Adipose tissue (tissue), 3 donors: Measurements from ENCODE around the gene UST. TPM values are rescaled to one million over a fixed set of nuclear protein-coding genes. Genes with fewer than 3 reads are reported as not detected.

Source experiments
- H3K27ac ChIP-seq: one replicate; pipeline ENCODE4 v1.5.1; 2013; ENCODE audit warnings: low read depth, low read length
- WGBS, 3 donors: extraction: QIAGEN DNeasy Blood & Tissue Kit; methylation state at CpG; one replicate each; pipeline ENCODE4 v1.1.7; 2013; 5-methylcytosine and 5-hydroxymethylcytosine counted together
- polyA plus RNA-seq, 3 donors: library from polyadenylated mRNA; stranded (reverse); fragments of 200-250 nt; gene quantifications; one replicate each; pipeline ENCODE4 v1.2.3, GENCODE V29; 2013
- donor health status: healthy with polysubstance abuse.
- donor health status: Bipolar disorder and iron deficiency.
- donor health status: healthy.

The UST gene
- polyA plus RNA-seq, 3 donors, result 2.4 to 17.9 (median 6.5) TPM

DNA sequence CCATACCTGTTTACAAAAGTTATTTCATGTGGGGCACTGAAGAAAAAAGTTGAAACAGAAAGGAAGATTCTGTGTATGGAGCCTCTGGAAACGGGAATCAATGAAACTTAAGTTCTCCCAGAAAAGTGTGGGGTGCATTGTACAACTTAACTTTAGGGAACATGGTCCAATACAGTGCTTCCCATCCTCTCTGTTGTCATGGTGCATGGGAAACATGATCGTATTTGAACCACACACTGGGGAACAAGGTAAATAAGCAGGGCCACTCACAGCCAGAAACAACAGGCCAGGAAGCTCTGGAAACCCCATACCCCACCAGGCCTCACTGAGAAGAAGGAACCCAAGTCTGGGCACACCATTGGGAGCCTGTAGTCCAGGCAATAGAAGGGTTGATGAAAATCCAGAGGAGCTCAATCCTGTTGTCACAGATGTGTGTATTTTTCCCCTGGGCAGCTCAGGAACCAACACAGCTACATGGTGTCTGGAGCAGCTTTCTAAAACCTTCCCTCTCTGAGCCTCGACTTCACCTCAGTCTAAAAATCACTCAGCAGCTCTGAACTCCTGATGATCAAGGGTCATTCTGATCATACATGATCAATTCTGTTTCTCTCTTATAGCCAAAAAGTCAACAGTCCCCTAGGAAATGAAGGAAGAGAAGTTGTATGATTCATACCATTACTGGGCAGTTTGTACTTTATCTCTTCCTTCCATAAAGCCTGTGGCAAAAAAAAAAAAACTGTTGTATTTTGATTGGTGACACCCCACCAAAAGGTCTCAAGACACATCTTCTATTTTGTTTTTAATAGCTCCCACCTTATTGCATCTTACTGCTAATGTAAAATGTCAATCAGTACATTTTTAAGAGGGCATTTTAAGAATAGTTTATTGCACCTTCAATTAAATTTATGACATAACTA lies 372.2 kb downstream of the UST start:
- H3K27ac ChIP-seq, result no peak overlapping the region
- WGBS, 3 donors, result 73 to 89% (median 75%) methylated on average over 3 of the region's 3 CpGs

GRCh38 chr6:149122850-149123821 lies 376.3 kb downstream of the UST start:
- WGBS, 3 donors, result 60 to 65% (median 64%) methylated on average over 4 of the region's 4 CpGs
- no peak overlapping the region for H3K27ac ChIP-seq

- 95 to 98% (median 95%) methylated on average over 1 of the region's 1 CpG for WGBS, 3 donors
- no peak overlapping the region for H3K27ac ChIP-seq
Observed at GRCh38 chr6:149125309-149125708, 378.5 kb downstream of the UST start.
